ENCODE measurements around the gene SYNGR1. TPM values are rescaled to one million over a fixed set of nuclear protein-coding genes. Genes with fewer than 3 reads are reported as not detected.
"Not testable (repeated sequence)": the region's sequence is repeated elsewhere in the genome, so short reads cannot be mapped to it uniquely, and the experiment has no call there.

The SYNGR1 gene
- total RNA-seq, 1 experiment from 2014 or later, result 9.0 TPM

GRCh38 chr22:39413204-39413603 is 63.4 kb downstream of the SYNGR1 start:
- H3K27ac ChIP-seq (ENCODE audit: low read length); ATAC-seq; H3K4me3 ChIP-seq (ENCODE audit: low read length); H2AFZ ChIP-seq (ENCODE audit: low read length); BruUV-seq (replicated peaks); H3K9me3 ChIP-seq (ENCODE audit: low read length); DNase-seq; H3K79me2 ChIP-seq (ENCODE audit: low read length); H3K27me3 ChIP-seq (ENCODE audit: low read length); intact Hi-C loops (cut with micrococcal nuclease); H4K20me1 ChIP-seq (ENCODE audit: low read length); POLR2A ChIA-PET (ENCODE audit: unreplicated experiment); H3K9me2 ChIP-seq (replicated peaks; ENCODE audit: low read length); H3K4me1 ChIP-seq (ENCODE audit: insufficient read depth, low read length); H3K4me2 ChIP-seq (ENCODE audit: low read length); H3K36me3 ChIP-seq (ENCODE audit: low read depth, low read length); H3F3A ChIP-seq (ENCODE audit: low read length, unreplicated experiment); H3K9ac ChIP-seq (ENCODE audit: low read length): not testable (repeated sequence)
- CTCF ChIA-PET, result interaction anchor here (0.6 kb wide), 1 partner anchor 83 kb away, joined by 3 read pairs; no protein-coding TSS in a partner anchor

- no peak for DNase-seq
- H3K4me3 ChIP-seq (ENCODE audit: low read length), result no peak overlapping the region
- H3K79me2 ChIP-seq (ENCODE audit: low read length), result no peaks in the 10 kb centered on the region
- H3K4me2 ChIP-seq (ENCODE audit: low read length), result no peak overlapping the region
- no peaks in the 10 kb centered on the region for H3K27me3 ChIP-seq (ENCODE audit: low read length)
- TF ChIP-seq EZH2 (IDR thresholded peaks at IDR 0.05; ENCODE audit: low read length, unreplicated experiment) (no peak), EZH2phosphoT487 (IDR thresholded peaks at IDR 0.05; ENCODE audit: borderline replicate concordance, low read length) (no peak), CTCF (conservative IDR thresholded peaks at IDR 0.05; ENCODE audit: low read depth, low read length) (no peak)
- H3F3A ChIP-seq (ENCODE audit: low read length, unreplicated experiment), result no peaks in the 10 kb centered on the region
- no peak overlapping the region for H2AFZ ChIP-seq (ENCODE audit: low read length)
- H3K9me2 ChIP-seq (replicated peaks; ENCODE audit: low read length), result no peaks in the 10 kb centered on the region
- H3K9ac ChIP-seq (ENCODE audit: low read length), result no peak overlapping the region
- no peak for ATAC-seq
- BruUV-seq (replicated peaks), result no TSS peak
- no peaks in the 10 kb centered on the region for H3K9me3 ChIP-seq (ENCODE audit: low read length)
- intact Hi-C loops (cut with micrococcal nuclease), result no loop called here
- no peaks in the 10 kb centered on the region for H3K4me1 ChIP-seq (ENCODE audit: insufficient read depth, low read length)
- H3K36me3 ChIP-seq (ENCODE audit: low read depth, low read length), result no peaks in the 10 kb centered on the region
- no peak overlapping the region for H3K27ac ChIP-seq (ENCODE audit: low read length)
- no peaks in the 10 kb centered on the region for H4K20me1 ChIP-seq (ENCODE audit: low read length)
- ChIA-PET CTCF (no interaction called here), POLR2A (ENCODE audit: unreplicated experiment) (no interaction called here)
Observed at GRCh38 chr22:39414377-39414776, 64.6 kb downstream of the SYNGR1 start.

GRCh38 chr22:39414886-39415285 is 65.1 kb downstream of the SYNGR1 start:
- Histone ChIP-seq H3K27me3 (ENCODE audit: low read length) (no peaks in the 10 kb centered on the region), H3K9me3 (ENCODE audit: low read length) (no peaks in the 10 kb centered on the region), H3K4me2 (ENCODE audit: low read length) (no peak overlapping the region), H3K4me1 (ENCODE audit: insufficient read depth, low read length) (no peaks in the 10 kb centered on the region), H3K27ac (ENCODE audit: low read length) (no peak overlapping the region), H2AFZ (ENCODE audit: low read length) (no peak overlapping the region), H3K9ac (ENCODE audit: low read length) (no peak overlapping the region), H3K36me3 (ENCODE audit: low read depth, low read length) (no peaks in the 10 kb centered on the region), H3K4me3 (ENCODE audit: low read length) (no peak overlapping the region), H3K9me2 (replicated peaks; ENCODE audit: low read length) (no peaks in the 10 kb centered on the region), H3F3A (ENCODE audit: low read length, unreplicated experiment) (no peaks in the 10 kb centered on the region), H3K79me2 (ENCODE audit: low read length) (no peaks in the 10 kb centered on the region), H4K20me1 (ENCODE audit: low read length) (no peaks in the 10 kb centered on the region)
- no peak for TF ChIP-seq EZH2phosphoT487 (IDR thresholded peaks at IDR 0.05; ENCODE audit: borderline replicate concordance, low read length)
- no peak for TF ChIP-seq EZH2 (IDR thresholded peaks at IDR 0.05; ENCODE audit: low read length, unreplicated experiment)
- no peak for TF ChIP-seq CTCF (conservative IDR thresholded peaks at IDR 0.05; ENCODE audit: low read depth, low read length)
- ATAC-seq (no peak), DNase-seq (no peak)
- BruUV-seq (replicated peaks), result no TSS peak
- intact Hi-C loops (cut with micrococcal nuclease), result no loop called here
- ChIA-PET POLR2A (ENCODE audit: unreplicated experiment) (no interaction called here), CTCF (no interaction called here)

All from PC-3 (cell line).